Retinal pigment epithelial cell (primary cell): ENCODE results near the gene PRDM5.
"Not testable (repeated sequence)": the region's sequence is repeated elsewhere in the genome, so short reads cannot be mapped to it uniquely, and the experiment has no call there.

Source experiments
- DNase-seq: peaks from one replicate; pipeline ENCODE4 v3.0.0-alpha.2; 2010; ENCODE audit warnings: low read depth
- H3K4me3 ChIP-seq: 2 replicates; pipeline ENCODE4 v1.5.1; 2011; ENCODE audit warnings: mild to moderate bottlenecking, low read length, control low read depth, moderate library complexity
- CTCF ChIP-seq: conservative IDR thresholded peaks from 2 replicates; pipeline ENCODE4 v1.5.1; 2011; ENCODE audit warnings: low read depth, low read length, control low read depth, inconsistent platforms

The PRDM5 gene

GRCh38 chr4:120667102-120667501 lies 255.4 kb downstream of the PRDM5 start:
- DNase-seq = no peak
- TF ChIP-seq CTCF = no peak
- H3K4me3 ChIP-seq = no peak overlapping the region

- TF ChIP-seq CTCF = no peak
- H3K4me3 ChIP-seq = no peak overlapping the region
- DNase-seq = peak; percentile 36
Observed at GRCh38 chr4:120664851-120665250, 257.7 kb downstream of the PRDM5 start.

GRCh38 chr4:120659616-120660170 lies 262.8 kb downstream of the PRDM5 start:
- peak; percentile 19 for DNase-seq
- no peak overlapping the region for H3K4me3 ChIP-seq
- no peak for TF ChIP-seq CTCF

- DNase-seq = no peak
- TF ChIP-seq CTCF = no peak
- no peak overlapping the region for H3K4me3 ChIP-seq
Observed at GRCh38 chr4:120658772-120659171, 263.8 kb downstream of the PRDM5 start.

- H3K4me3 ChIP-seq = no peak overlapping the region
- no peak for TF ChIP-seq CTCF
- DNase-seq = no peak
Observed at GRCh38 chr4:120653804-120654573, 268.5 kb downstream of the PRDM5 start.

- not testable (repeated sequence) for DNase-seq, H3K4me3 ChIP-seq
Observed at GRCh38 chr4:120648336-120648735, 274.2 kb downstream of the PRDM5 start.
